HEK293 (cell line): ENCODE measurements around the gene GLB1L2.

Experiments
- ZNF174 ChIP-seq: fragments of 450-650 bp; formaldehyde crosslinking; IDR thresholded peaks from 2 replicates; pipeline ENCODE4 v1.5.0; 2017; ENCODE audit warnings: missing biosample characterization, mild to moderate bottlenecking, missing genetic modification characterization
- TF ChIP-seq, protein P1 (sequence below): fragments of 450-650 bp; formaldehyde crosslinking; IDR thresholded peaks from 2 replicates; pipeline ENCODE4 v1.5.1; 2016; ENCODE audit warnings: missing biosample characterization, missing genetic modification characterization

- no peak for TF ChIP-seq ZNF174 (tag by site-specific recombination)
- TF ChIP-seq, protein P1, sequence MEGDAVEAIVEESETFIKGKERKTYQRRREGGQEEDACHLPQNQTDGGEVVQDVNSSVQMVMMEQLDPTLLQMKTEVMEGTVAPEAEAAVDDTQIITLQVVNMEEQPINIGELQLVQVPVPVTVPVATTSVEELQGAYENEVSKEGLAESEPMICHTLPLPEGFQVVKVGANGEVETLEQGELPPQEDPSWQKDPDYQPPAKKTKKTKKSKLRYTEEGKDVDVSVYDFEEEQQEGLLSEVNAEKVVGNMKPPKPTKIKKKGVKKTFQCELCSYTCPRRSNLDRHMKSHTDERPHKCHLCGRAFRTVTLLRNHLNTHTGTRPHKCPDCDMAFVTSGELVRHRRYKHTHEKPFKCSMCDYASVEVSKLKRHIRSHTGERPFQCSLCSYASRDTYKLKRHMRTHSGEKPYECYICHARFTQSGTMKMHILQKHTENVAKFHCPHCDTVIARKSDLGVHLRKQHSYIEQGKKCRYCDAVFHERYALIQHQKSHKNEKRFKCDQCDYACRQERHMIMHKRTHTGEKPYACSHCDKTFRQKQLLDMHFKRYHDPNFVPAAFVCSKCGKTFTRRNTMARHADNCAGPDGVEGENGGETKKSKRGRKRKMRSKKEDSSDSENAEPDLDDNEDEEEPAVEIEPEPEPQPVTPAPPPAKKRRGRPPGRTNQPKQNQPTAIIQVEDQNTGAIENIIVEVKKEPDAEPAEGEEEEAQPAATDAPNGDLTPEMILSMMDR = no peak
These were observed 40.6 kb upstream of the GLB1L2 start for GRCh38 chr11:134291196-134291595.
